Measurements from ENCODE around the gene MAPK8IP1. TPM values are rescaled to one million over a fixed set of nuclear protein-coding genes. Genes with fewer than 3 reads are reported as not detected.

Gene MAPK8IP1
- total RNA-seq, 4 donors from 2014 or later: 3.6 to 8.0 (median 4.5) TPM

- H3K4me3 ChIP-seq: peak overlapping the region; percentile 93
- TF ChIP-seq POLR2A (IDR thresholded peaks at IDR 0.05): no peak
- TF ChIP-seq EP300 (IDR thresholded peaks at IDR 0.05): no peak
- no peak for TF ChIP-seq CTCF (IDR thresholded peaks at IDR 0.05)
- TF ChIP-seq POLR2AphosphoS5 (IDR thresholded peaks at IDR 0.05): no peak
- peak overlapping the region; percentile 99 for H3K27ac ChIP-seq
- no peak for DNase-seq (ENCODE audit: low spot score in 2 of 2)
- H3K36me3 ChIP-seq: no peaks in the 10 kb centered on the region
- no peaks in the 10 kb centered on the region for H3K27me3 ChIP-seq
- WGBS: 86% methylated on average over 4 of the region's 4 CpGs
- H3K9me3 ChIP-seq: no peaks in the 10 kb centered on the region
- H3K4me1 ChIP-seq: peaks cover 55% of the 10 kb centered on the region
These were observed 39.2 kb upstream of the MAPK8IP1 start for GRCh38 chr11:45846174-45846675.

- Histone ChIP-seq H3K9me3 (no peaks in the 10 kb centered on the region), H3K27me3 (no peaks in the 10 kb centered on the region), H3K27ac (peak within 1 kb of the TSS; percentile 99), H3K36me3 (no peaks in the 10 kb centered on the region), H3K4me3 (peak within 1 kb of the TSS; percentile 93), H3K4me1 (peaks cover 66% of the 10 kb centered on the region)
- DNase-seq (ENCODE audit: low spot score in 2 of 2): peak; percentile 100
- TF ChIP-seq CTCF (IDR thresholded peaks at IDR 0.05) (no peak), EP300 (IDR thresholded peaks at IDR 0.05) (no peak), POLR2A (IDR thresholded peaks at IDR 0.05) (peak; percentile 93 to 98), POLR2AphosphoS5 (IDR thresholded peaks at IDR 0.05) (peak; percentile 82 to 87 (median 86))
- under 1% methylated on average over 20 of the region's 75 CpGs for WGBS
These were observed 38.2 kb upstream of the MAPK8IP1 start, which contains the start of gene CRY2 for GRCh38 chr11:45846974-45847910. Gene CRY2, plus strand, starts transcription at chr11:45847475. Its CDS starts 16 bp downstream, at chr11:45847491.

- H3K36me3 ChIP-seq: no peaks in the 10 kb centered on the region
- 4% methylated on average over 11 of the region's 16 CpGs for WGBS
- TF ChIP-seq EP300 (IDR thresholded peaks at IDR 0.05) (no peak), CTCF (IDR thresholded peaks at IDR 0.05) (no peak), POLR2A (IDR thresholded peaks at IDR 0.05) (no peak), POLR2AphosphoS5 (IDR thresholded peaks at IDR 0.05) (no peak)
- H3K9me3 ChIP-seq: no peaks in the 10 kb centered on the region
- H3K4me3 ChIP-seq: peak overlapping the region; percentile 93
- peaks cover 70% of the 10 kb centered on the region for H3K4me1 ChIP-seq
- H3K27ac ChIP-seq: peak overlapping the region; percentile 99
- no peaks in the 10 kb centered on the region for H3K27me3 ChIP-seq
- DNase-seq (ENCODE audit: low spot score in 2 of 2): peak; percentile 86 to 88
These were observed 37.5 kb upstream of the MAPK8IP1 start for GRCh38 chr11:45847911-45848316.

- H3K27me3 ChIP-seq: no peaks in the 10 kb centered on the region
- WGBS: 35% methylated on average over 8 of the region's 8 CpGs
- DNase-seq (ENCODE audit: low spot score in 2 of 2): no peak
These were observed 36.8 kb upstream of the MAPK8IP1 start for GRCh38 chr11:45848654-45849081.

More at GRCh38 chr11:45848654-45849081, 36.8 kb upstream of the MAPK8IP1 start:
- TF ChIP-seq POLR2AphosphoS5 (IDR thresholded peaks at IDR 0.05) (no peak), POLR2A (IDR thresholded peaks at IDR 0.05) (no peak), CTCF (IDR thresholded peaks at IDR 0.05) (no peak), EP300 (IDR thresholded peaks at IDR 0.05) (no peak)
- no peaks in the 10 kb centered on the region for H3K36me3 ChIP-seq
- H3K27ac ChIP-seq: peak overlapping the region; percentile 99
- peak overlapping the region; percentile 93 for H3K4me3 ChIP-seq
- H3K4me1 ChIP-seq: peaks cover 70% of the 10 kb centered on the region
- no peaks in the 10 kb centered on the region for H3K9me3 ChIP-seq

Data from suprapubic skin (tissue), 4 donors.